ENCODE data around the gene ARL4D. TPM values are rescaled to one million over a fixed set of nuclear protein-coding genes. Genes with fewer than 3 reads are reported as not detected.

Gene ARL4D
- total RNA-seq, 1 experiment from 2014 or later: 19.9 TPM

DNA sequence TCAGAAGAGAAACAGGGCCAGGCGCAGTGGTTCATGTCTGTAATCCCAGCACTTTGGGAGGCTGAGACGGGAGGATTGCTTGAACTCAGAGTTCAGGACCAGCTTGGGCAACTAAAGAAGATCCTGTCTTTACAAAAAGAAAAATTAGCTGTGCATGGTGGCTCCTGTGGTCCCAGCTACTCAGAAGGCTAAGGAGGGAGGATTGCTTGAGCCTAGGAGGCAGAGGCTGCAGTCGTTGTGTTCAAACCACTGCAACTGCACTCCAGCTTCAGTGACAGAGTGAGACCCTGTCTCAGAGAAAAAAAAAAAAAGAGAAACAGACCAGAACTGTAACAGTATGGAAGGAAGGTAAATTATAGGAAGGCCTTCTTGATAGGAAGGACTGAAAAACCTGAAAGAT lies 10.3 kb downstream of the ARL4D start:
- Histone ChIP-seq H3K27me3 (replicated peaks; ENCODE audit: control insufficient read depth, insufficient read depth, low read length) (no peaks in the 10 kb centered on the region), H3K4me1 (peaks cover 24% of the 10 kb centered on the region), H3K4me3 (ENCODE audit: low read depth, low read length) (no peak overlapping the region), H3K36me3 (ENCODE audit: control insufficient read depth, insufficient read depth, low read length) (no peaks in the 10 kb centered on the region), H3K9me3 (no peaks in the 10 kb centered on the region)
- no TSS peak for BruUV-seq (replicated peaks)
- POLR2A ChIA-PET: interaction anchor here (1.6 kb wide), 1 partner anchor 10 kb away, joined by 4 read pairs; the partner anchor contains the start of gene ARL4D
- intact Hi-C loops (cut with micrococcal nuclease; ENCODE audit: unreplicated experiment): no loop called here
- Mint-ChIP-seq H3K9me3 (ENCODE audit: unreplicated experiment) (no peaks in the 10 kb centered on the region), H3K4me1 (ENCODE audit: low read depth, unreplicated experiment) (peaks cover 39% of the 10 kb centered on the region), H3K4me3 (ENCODE audit: unreplicated experiment) (no peak overlapping the region), H3K27ac (ENCODE audit: unreplicated experiment) (peak overlapping the region; percentile 95), H3K27me3 (ENCODE audit: insufficient read depth, unreplicated experiment) (no peaks in the 10 kb centered on the region), H3K36me3 (ENCODE audit: insufficient read depth, unreplicated experiment) (peaks cover 6% of the 10 kb centered on the region)
- CTCF ChIA-PET: interaction anchor here (0.7 to 1.0 kb wide), 2 partner anchors 75 to 100 kb away, joined by 4 to 8 read pairs; partner anchors contain the start of gene DHX8
- DNase-seq: no peak
- TF ChIP-seq, protein P1, sequence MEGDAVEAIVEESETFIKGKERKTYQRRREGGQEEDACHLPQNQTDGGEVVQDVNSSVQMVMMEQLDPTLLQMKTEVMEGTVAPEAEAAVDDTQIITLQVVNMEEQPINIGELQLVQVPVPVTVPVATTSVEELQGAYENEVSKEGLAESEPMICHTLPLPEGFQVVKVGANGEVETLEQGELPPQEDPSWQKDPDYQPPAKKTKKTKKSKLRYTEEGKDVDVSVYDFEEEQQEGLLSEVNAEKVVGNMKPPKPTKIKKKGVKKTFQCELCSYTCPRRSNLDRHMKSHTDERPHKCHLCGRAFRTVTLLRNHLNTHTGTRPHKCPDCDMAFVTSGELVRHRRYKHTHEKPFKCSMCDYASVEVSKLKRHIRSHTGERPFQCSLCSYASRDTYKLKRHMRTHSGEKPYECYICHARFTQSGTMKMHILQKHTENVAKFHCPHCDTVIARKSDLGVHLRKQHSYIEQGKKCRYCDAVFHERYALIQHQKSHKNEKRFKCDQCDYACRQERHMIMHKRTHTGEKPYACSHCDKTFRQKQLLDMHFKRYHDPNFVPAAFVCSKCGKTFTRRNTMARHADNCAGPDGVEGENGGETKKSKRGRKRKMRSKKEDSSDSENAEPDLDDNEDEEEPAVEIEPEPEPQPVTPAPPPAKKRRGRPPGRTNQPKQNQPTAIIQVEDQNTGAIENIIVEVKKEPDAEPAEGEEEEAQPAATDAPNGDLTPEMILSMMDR (IDR thresholded peaks at IDR 0.05; ENCODE audit: insufficient read depth in 1 of 2, low read depth in 1 of 2, low read length in 1 of 2, severe bottlenecking in 1 of 2, unreplicated experiment in 1 of 2): no peak

DNA sequence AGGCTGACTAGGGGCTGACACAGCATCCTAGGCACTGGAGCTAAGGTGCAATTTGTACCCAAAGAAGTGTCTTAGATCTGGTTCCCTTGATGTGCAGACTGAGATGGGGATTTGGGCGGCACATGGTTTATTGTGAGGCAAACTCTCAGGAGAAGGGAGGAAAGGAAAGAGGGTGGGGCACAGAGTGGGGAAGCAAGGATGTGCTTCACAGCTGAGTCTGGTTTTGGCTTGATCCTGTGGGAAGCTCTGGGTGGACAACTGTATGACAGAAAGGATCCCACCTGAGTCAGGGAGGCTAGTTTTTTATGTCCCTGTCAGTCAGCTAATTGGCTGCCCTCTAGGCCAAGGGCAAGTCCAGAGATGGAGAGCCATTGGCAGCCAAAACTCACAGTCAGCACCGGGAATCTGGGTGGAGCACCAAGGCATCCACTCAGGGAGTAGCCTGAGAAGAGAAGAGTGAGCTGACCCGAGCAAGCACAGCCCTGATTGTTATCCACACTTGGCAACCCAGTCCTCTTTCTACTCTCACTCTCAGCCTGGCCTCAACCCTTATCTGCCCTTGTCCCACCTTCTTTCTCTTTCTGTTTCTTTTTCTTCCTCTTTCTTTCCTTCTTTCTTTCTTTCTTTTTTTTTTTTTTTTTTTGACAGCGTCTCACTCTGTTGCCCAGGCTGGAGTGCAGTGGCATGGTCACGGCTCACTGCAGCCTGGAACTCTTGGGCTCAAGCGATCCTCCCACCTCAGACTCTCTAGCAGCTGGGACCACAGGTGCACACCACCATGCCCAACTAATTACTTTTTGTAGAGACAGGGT lies 12.0 kb downstream of the ARL4D start:
- peaks cover 24% of the 10 kb centered on the region for H3K4me1 ChIP-seq
- no peaks in the 10 kb centered on the region for H3K9me3 ChIP-seq
- ChIA-PET POLR2A (interaction anchor here (1.6 kb wide), 1 partner anchor 12 kb away, joined by 4 read pairs; the partner anchor contains the start of gene ARL4D), CTCF (no interaction called here)
- H3K4me1 Mint-ChIP-seq (ENCODE audit: low read depth, unreplicated experiment): peaks cover 39% of the 10 kb centered on the region
- H3K4me3 Mint-ChIP-seq (ENCODE audit: unreplicated experiment): no peak overlapping the region
- H3K9me3 Mint-ChIP-seq (ENCODE audit: unreplicated experiment): no peaks in the 10 kb centered on the region
- peak overlapping the region; percentile 95 for H3K27ac Mint-ChIP-seq (ENCODE audit: unreplicated experiment)
- intact Hi-C loops (cut with micrococcal nuclease; ENCODE audit: unreplicated experiment): no loop called here
- TF ChIP-seq, protein P1 (IDR thresholded peaks at IDR 0.05; ENCODE audit: insufficient read depth in 1 of 2, low read depth in 1 of 2, low read length in 1 of 2, severe bottlenecking in 1 of 2, unreplicated experiment in 1 of 2): no peak
- no peak overlapping the region for H3K4me3 ChIP-seq (ENCODE audit: low read depth, low read length)
- DNase-seq: no peak
- BruUV-seq (replicated peaks): no TSS peak
- no peaks in the 10 kb centered on the region for H3K36me3 ChIP-seq (ENCODE audit: control insufficient read depth, insufficient read depth, low read length)
- H3K27me3 ChIP-seq (replicated peaks; ENCODE audit: control insufficient read depth, insufficient read depth, low read length): no peaks in the 10 kb centered on the region
- no peaks in the 10 kb centered on the region for H3K27me3 Mint-ChIP-seq (ENCODE audit: insufficient read depth, unreplicated experiment)
- H3K36me3 Mint-ChIP-seq (ENCODE audit: insufficient read depth, unreplicated experiment): peaks cover 6% of the 10 kb centered on the region

DNA sequence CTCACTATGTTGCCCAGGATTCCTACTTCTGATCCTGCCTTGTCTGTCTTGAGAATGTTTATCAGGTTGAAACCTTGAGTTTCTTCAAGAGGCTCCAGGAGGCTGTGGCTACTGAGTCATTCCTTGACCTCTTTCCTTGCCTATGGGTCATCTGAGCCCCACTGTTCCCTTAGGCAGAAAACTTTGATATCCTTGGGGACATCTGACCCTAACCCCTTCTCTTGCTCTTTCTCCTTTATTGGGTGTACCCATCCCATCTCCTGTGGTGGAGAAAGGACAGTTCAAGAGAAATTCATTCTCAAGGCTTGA lies 12.5 kb downstream of the ARL4D start:
- CTCF ChIA-PET: no interaction called here

More for the DNA sequence above, 12.5 kb downstream of the ARL4D start:
- DNase-seq: no peak
- TF ChIP-seq, protein P1 (IDR thresholded peaks at IDR 0.05; ENCODE audit: insufficient read depth in 1 of 2, low read depth in 1 of 2, low read length in 1 of 2, severe bottlenecking in 1 of 2, unreplicated experiment in 1 of 2): no peak
- H3K27me3 Mint-ChIP-seq (ENCODE audit: insufficient read depth, unreplicated experiment): no peaks in the 10 kb centered on the region
- Histone ChIP-seq H3K27me3 (replicated peaks; ENCODE audit: control insufficient read depth, insufficient read depth, low read length) (no peaks in the 10 kb centered on the region), H3K9me3 (no peaks in the 10 kb centered on the region), H3K36me3 (ENCODE audit: control insufficient read depth, insufficient read depth, low read length) (no peaks in the 10 kb centered on the region), H3K4me3 (ENCODE audit: low read depth, low read length) (no peak overlapping the region), H3K4me1 (peaks cover 24% of the 10 kb centered on the region)
- POLR2A ChIA-PET: no interaction called here
- no TSS peak for BruUV-seq (replicated peaks)
- intact Hi-C loops (cut with micrococcal nuclease; ENCODE audit: unreplicated experiment): no loop called here
- no peaks in the 10 kb centered on the region for H3K9me3 Mint-ChIP-seq (ENCODE audit: unreplicated experiment)
- peaks cover 8% of the 10 kb centered on the region for H3K36me3 Mint-ChIP-seq (ENCODE audit: insufficient read depth, unreplicated experiment)
- no peak overlapping the region for H3K4me3 Mint-ChIP-seq (ENCODE audit: unreplicated experiment)
- H3K27ac Mint-ChIP-seq (ENCODE audit: unreplicated experiment): peak overlapping the region; percentile 95
- peaks cover 39% of the 10 kb centered on the region for H3K4me1 Mint-ChIP-seq (ENCODE audit: low read depth, unreplicated experiment)

All from Caco-2 (cell line).